ENCODE data around the gene BAG2.

- TF ChIP-seq CTCF (IDR thresholded peaks at IDR 0.05) (no peak), POLR2AphosphoS5 (IDR thresholded peaks at IDR 0.05) (no peak)
Measured at GRCh38 chr6:57135885-57136284, 36.2 kb upstream of the BAG2 start.

Measured in suprapubic skin (tissue), 3 donors.